DND-41 (cell line): Measurements from ENCODE around the gene RABGAP1.

Experiments used
- ATAC-seq: fragments of 200-7000 bp; cut with Tn5 transposase; 3 replicates; pipeline ENCODE4 v1.9.1; 2021; ENCODE audit warnings: low read depth; ENCODE audit not compliant: insufficient read depth
- DNase-seq: peaks from one replicate; pipeline ENCODE4 v3.0.0-alpha.2; 2020
- H2AFZ ChIP-seq: 2 replicates; pipeline ENCODE4 v1.6.0; 2012; ENCODE audit warnings: low read depth, low read length
- H3K27ac ChIP-seq: 2 replicates; pipeline ENCODE4 v1.5.1; 2012; ENCODE audit warnings: low read length, inconsistent platforms
- H3K27me3 ChIP-seq: fragments of 200-600 bp; sonication (generic); 2 replicates; pipeline ENCODE4 v1.6.0; 2012; ENCODE audit warnings: low read length, mild to moderate bottlenecking, inconsistent platforms; ENCODE audit not compliant: insufficient read depth, poor library complexity
- H3K36me3 ChIP-seq: 2 replicates; pipeline ENCODE4 v1.5.1; 2012; ENCODE audit warnings: low read length, inconsistent platforms; ENCODE audit not compliant: insufficient read depth
- H3K4me1 ChIP-seq: 2 replicates; pipeline ENCODE4 v1.5.1; 2012; ENCODE audit warnings: mild to moderate bottlenecking, low read length; ENCODE audit not compliant: insufficient read depth
- H3K4me2 ChIP-seq: 2 replicates; pipeline ENCODE4 v1.6.0; 2012; ENCODE audit warnings: mild to moderate bottlenecking, moderate library complexity, low read length, inconsistent platforms; ENCODE audit not compliant: insufficient read depth
- H3K4me3 ChIP-seq, 2 experiments: fragments of 200-600 bp in 1 of 2; shearing (Covaris generic) in 1 of 2; 2 replicates each; pipeline ENCODE4 v1.5.1; 2012 to 2016; ENCODE audit warnings: inconsistent platforms in 2 of 2, low read length in 2 of 2, mild to moderate bottlenecking in 2 of 2, low read depth in 1 of 2, moderate library complexity in 1 of 2
- H3K79me2 ChIP-seq: 2 replicates; pipeline ENCODE4 v1.6.0; 2012; ENCODE audit warnings: low read length, inconsistent platforms; ENCODE audit not compliant: insufficient read depth
- H3K9ac ChIP-seq: 2 replicates; pipeline ENCODE4 v1.6.0; 2012; ENCODE audit warnings: low read depth, mild to moderate bottlenecking, inconsistent platforms, low read length, moderate library complexity
- H3K9me3 ChIP-seq: 2 replicates; pipeline ENCODE4 v1.5.1; 2012; ENCODE audit warnings: low read length, moderate library complexity, mild to moderate bottlenecking, inconsistent platforms; ENCODE audit not compliant: insufficient read depth, severe bottlenecking
- H4K20me1 ChIP-seq: 2 replicates; pipeline ENCODE4 v1.6.0; 2012; ENCODE audit warnings: low read length; ENCODE audit not compliant: insufficient read depth
- EZH2 ChIP-seq: IDR thresholded peaks from 3 replicates; pipeline ENCODE4 v1.6.1; 2012; ENCODE audit warnings: borderline replicate concordance, low read depth, mild to moderate bottlenecking, moderate library complexity, low read length, inconsistent platforms; ENCODE audit not compliant: severe bottlenecking
- TF ChIP-seq, protein P1 (sequence below): IDR thresholded peaks from 2 replicates; pipeline ENCODE4 v1.5.1; 2012; ENCODE audit warnings: borderline replicate concordance, low read length, moderate library complexity, mild to moderate bottlenecking; ENCODE audit not compliant: poor library complexity, severe bottlenecking; ENCODE audit errors: extremely low read depth

RABGAP1 gene

DNA sequence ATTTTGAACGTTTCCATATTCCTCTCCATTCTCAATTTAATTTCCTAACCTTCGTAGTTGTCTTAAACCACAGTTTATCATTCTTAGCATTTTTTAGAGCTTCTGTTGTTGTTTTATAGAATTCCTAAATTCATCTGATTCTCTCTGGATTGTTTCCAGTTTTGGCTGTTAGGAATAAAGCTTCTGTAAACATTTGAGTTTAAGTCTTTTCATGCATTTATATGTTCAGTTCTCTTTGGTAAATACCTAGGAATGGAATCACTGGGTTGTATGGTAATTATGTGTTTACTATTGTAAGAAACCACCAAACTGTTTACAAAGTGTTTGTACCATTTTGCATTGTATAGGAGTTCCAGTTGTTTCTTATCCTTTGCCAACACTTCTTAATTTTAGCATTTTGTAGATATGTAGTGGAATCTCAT, 122.4 kb downstream of the RABGAP1 start:
- H2AFZ ChIP-seq: no peak overlapping the region
- no peaks in the 10 kb centered on the region for H3K9me3 ChIP-seq
- DNase-seq (no peak), ATAC-seq (no peak)
- H3K27ac ChIP-seq: no peak overlapping the region
- H3K4me3 ChIP-seq: no peak overlapping the region
- no peak overlapping the region for H3K9ac ChIP-seq
- H3K79me2 ChIP-seq: no peaks in the 10 kb centered on the region
- no peak overlapping the region for H3K4me2 ChIP-seq
- no peaks in the 10 kb centered on the region for H3K4me1 ChIP-seq
- peaks cover 27% of the 10 kb centered on the region for H3K36me3 ChIP-seq
- TF ChIP-seq, protein P1, sequence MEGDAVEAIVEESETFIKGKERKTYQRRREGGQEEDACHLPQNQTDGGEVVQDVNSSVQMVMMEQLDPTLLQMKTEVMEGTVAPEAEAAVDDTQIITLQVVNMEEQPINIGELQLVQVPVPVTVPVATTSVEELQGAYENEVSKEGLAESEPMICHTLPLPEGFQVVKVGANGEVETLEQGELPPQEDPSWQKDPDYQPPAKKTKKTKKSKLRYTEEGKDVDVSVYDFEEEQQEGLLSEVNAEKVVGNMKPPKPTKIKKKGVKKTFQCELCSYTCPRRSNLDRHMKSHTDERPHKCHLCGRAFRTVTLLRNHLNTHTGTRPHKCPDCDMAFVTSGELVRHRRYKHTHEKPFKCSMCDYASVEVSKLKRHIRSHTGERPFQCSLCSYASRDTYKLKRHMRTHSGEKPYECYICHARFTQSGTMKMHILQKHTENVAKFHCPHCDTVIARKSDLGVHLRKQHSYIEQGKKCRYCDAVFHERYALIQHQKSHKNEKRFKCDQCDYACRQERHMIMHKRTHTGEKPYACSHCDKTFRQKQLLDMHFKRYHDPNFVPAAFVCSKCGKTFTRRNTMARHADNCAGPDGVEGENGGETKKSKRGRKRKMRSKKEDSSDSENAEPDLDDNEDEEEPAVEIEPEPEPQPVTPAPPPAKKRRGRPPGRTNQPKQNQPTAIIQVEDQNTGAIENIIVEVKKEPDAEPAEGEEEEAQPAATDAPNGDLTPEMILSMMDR: no peak
- no peak for TF ChIP-seq EZH2
- H4K20me1 ChIP-seq: no peaks in the 10 kb centered on the region
- no peaks in the 10 kb centered on the region for H3K27me3 ChIP-seq

DNA sequence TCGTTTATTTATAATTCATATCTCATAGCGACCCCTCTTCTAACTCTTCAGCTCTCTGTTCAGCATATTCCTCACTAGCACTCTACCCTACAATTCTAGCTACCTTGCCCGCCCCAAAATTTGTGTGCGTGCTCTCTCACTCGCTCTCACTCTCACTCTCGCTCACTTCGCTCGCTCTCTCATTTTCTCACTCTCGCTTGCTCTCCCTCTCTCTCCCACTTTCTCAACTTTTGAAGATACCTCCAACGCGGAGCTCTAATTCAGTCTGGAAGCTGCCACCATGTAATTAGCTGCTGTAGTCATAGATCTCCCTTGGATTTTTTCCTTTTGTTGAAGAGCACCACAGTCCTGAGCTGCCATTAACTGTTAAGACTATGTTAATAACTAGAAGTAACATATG, 123.1 kb downstream of the RABGAP1 start:
- DNase-seq: no peak
- Histone ChIP-seq H3K27me3 (no peaks in the 10 kb centered on the region), H3K27ac (no peak overlapping the region), H4K20me1 (no peaks in the 10 kb centered on the region), H3K4me3 (no peak overlapping the region), H3K36me3 (peaks cover 27% of the 10 kb centered on the region), H3K79me2 (no peaks in the 10 kb centered on the region), H3K9me3 (no peaks in the 10 kb centered on the region), H3K4me2 (no peak overlapping the region), H3K4me1 (no peaks in the 10 kb centered on the region), H3K9ac (no peak overlapping the region), H2AFZ (no peak overlapping the region)
- TF ChIP-seq, protein P1: no peak
- TF ChIP-seq EZH2: no peak
- no peak for ATAC-seq

DNA sequence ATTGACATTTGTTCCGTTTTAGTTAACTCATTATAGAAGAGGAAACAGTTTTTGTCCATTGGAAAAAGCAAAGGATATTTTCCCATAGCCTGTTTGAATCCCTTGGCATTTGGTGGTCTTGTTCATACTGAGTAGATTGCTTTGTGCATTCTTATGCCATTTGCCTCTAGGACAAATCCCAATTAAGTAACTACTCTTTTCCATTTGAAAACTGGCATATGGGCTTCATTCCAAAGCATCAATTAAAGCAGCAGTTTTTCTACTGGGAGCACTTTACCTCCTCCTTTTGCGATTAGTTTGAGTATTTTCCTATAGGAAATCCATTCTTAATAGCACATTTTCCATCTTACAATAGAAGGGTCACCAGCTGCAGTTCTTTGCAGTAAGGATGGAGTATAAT, 123.9 kb downstream of the RABGAP1 start:
- Histone ChIP-seq H3K27me3 (no peaks in the 10 kb centered on the region), H3K9me3 (no peaks in the 10 kb centered on the region), H3K4me3 (no peak overlapping the region), H4K20me1 (no peaks in the 10 kb centered on the region), H3K79me2 (no peaks in the 10 kb centered on the region), H3K9ac (no peak overlapping the region), H3K36me3 (peaks cover 27% of the 10 kb centered on the region), H2AFZ (no peak overlapping the region), H3K27ac (no peak overlapping the region), H3K4me2 (no peak overlapping the region), H3K4me1 (no peaks in the 10 kb centered on the region)
- no peak for TF ChIP-seq EZH2
- TF ChIP-seq, protein P1: no peak
- no peak for DNase-seq
- no peak for ATAC-seq

DNA sequence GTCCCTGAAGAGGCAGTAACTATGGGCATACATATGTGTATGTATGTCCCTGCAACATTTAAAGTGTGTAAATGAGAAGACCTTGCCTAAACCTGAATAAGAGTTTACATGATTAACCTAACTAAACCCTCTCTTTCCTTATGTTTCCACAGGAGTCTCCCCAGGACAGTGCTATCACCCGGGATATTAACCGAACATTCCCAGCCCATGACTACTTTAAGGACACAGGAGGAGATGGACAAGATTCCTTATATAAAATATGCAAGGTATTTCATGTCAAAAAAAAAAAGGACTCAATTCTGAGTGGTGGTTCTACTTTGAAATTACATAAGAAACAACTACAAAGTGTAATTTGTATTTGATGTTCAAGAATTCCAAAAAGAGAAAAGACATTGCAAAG, 124.4 kb downstream of the RABGAP1 start:
- H3K4me3 ChIP-seq: no peak overlapping the region
- H3K9ac ChIP-seq: no peak overlapping the region
- TF ChIP-seq, protein P1: no peak
- TF ChIP-seq EZH2: no peak
- H3K27me3 ChIP-seq: no peaks in the 10 kb centered on the region
- DNase-seq: no peak
- H3K9me3 ChIP-seq: no peaks in the 10 kb centered on the region
- H2AFZ ChIP-seq: no peak overlapping the region
- H3K4me1 ChIP-seq: no peaks in the 10 kb centered on the region
- H3K27ac ChIP-seq: no peak overlapping the region
- no peaks in the 10 kb centered on the region for H4K20me1 ChIP-seq
- no peak for ATAC-seq
- H3K36me3 ChIP-seq: peaks cover 31% of the 10 kb centered on the region
- H3K4me2 ChIP-seq: no peak overlapping the region
- H3K79me2 ChIP-seq: no peaks in the 10 kb centered on the region
